Stimulated activated CD8-positive, alpha-beta memory T cell treated with anti-CD3 and anti-CD28 coated beads, Interleukin-2, amount 100 ng/mL, for 48 hours (primary cell): ENCODE data around the gene SFXN5.

Source experiments
- DNase-seq, 2 donors: peaks; one replicate each; pipeline ENCODE4 v3.0.0-alpha.2; 2020; ENCODE audit warnings: low read depth in 2 of 2

SFXN5 gene

DNA sequence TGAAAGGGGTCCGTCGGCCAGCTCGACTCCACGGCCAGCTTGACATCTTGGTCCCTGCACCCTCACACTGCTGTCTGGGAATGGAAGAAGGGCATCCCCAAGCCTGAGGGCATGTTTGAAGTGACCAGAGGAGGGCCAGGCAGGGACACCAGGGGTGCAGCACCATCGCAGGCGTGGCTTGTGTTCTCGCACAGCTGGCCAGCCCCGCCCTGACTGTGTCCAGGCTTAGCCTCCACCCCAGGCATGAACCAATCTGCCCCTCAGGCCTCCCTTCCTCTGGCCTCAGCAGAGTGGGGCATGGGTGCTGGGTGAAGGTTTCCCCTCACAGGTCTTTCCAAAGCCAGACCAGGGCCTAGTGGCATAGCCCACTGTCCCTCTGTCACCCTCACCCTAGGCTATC, 129.2 kb downstream of the SFXN5 start:
- no peak for DNase-seq

DNA sequence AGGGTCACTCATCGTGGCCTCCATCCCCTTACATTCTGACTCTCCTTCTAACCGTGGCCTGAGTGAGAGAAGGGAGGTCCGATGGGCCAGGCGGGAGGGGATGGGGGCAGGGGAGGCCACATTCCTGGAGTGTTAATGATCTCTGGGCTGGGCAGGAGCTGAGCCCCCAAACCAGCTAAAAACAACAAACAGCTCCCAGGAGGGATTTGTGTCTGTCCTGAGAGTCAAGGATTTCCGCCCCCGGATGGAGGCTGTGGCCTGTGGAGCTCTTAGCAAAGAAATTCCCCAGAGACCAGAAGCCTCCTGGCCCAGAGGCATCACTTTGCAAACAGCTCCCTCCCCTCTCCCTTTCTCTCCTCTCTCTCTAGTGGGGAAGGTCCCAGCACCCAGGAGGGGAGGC, 130.7 kb downstream of the SFXN5 start:
- DNase-seq = no peak

DNA sequence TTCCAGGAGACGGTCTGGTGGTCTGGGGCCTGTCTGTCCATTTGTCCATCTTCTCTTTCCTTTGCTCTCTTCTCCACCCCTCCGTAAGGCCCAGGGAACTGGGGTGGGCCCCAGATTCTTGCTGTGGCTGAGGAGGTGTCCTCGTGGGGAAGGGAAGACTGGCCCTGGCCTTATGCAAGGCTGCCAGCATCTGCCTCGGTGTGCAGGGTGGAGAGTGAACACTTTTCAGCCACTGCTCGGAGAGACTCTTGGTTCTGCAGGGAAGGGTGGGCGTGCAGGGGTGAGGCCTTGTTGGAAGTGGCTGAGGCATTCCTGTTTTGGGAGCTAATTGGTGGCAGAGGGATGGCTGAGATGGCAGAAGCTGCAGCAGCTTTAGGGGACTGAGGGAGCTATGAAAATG, 131.2 kb downstream of the SFXN5 start:
- no peak for DNase-seq

GRCh38 chr2:72938455-72938854, 133.1 kb downstream of the SFXN5 start:
- no peak for DNase-seq

DNA sequence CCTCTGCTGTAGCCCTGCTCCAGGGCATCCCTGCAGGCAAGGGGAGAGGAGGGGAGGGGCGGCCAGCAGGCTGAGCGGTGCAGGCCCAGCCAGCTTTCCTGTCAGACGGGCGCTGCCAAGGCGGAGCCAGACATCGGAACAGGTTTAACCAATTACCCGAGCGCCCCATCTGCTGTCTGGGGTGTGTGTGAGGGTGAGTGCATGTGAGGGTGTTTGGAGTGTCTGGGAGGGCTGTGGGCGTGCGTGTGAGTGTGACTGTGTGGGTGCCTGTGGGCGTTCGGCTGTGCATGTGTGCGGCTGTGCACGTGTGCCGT, 134.2 kb downstream of the SFXN5 start:
- no peak for DNase-seq

DNA sequence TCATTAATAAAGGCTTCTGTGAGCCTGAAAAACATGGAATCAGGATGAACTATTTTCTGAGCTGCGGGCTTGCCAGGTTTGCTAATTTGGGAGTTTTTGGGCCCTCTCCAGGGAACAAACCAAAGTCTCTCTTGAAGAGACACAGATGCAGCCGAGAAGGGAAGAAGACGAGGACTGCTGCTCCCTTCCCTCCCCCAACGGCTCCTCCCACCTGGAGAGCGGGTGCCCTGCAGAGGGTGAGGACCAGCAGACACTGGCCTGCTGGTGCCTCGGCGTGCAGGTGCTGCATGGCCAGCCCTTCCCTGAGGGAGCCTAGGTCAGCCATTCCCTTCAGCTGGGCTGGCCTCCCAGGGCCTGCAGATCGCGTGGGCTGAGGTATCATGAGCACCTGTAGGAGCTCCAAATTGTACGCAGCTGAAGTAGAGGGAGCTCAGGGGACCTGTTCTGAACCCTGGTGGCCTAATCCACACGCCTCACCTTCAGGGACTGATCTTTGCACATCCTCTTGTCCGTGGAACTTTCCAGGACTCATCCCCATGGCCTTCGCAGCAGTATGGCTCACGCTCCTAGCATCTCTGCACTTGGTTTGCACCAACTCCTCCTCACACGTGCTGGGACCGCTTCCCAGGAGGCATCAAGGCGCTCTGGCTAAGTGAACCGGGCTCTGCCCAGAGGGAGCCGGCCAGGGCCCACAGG, 134.7 kb downstream of the SFXN5 start:
- DNase-seq = no peak

GRCh38 chr2:72935611-72935957, 135.9 kb downstream of the SFXN5 start:
- DNase-seq = no peak

DNA sequence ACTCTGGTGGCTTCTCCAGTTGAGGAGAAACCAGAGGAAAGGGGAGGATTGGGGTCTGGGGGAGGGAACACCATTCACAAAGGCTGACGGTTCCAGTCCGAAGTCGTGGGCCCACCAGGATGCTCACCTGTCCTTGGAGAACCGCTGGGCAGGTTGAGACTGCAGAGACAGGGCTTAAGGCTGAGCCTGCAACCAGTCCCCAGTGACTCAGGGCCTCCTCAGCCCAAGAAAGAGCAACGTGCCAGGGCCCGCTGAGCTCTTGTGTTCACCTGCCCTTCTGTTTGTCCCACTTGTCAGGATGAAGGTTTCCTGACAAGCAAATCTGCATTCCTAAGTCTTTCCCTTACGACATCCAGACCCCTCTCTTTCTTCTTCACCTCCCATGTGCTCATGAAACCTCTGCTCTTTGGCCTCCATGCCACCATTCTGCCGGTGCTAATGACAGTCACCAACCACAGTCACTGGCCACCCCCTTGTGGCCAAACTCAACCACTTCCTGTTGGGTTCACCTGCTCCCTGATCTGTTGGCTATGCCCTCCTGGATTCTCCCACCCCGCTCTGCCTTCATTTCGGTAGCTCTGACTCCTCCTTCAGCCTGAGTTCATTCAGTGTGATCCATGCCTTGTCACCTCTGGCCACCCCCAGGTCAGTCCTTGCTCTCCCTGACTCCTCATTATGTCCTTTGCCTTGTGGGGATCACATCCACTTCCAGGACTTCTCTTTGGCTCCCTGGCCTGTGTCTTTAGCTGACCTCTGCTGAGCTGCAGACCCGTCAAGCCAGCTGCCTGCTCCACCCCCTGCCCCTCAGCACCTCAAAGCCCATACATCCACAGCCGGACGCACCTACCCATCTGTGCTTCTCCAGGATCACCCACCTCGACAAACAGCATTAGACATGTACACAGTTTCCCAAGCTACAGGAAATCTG, 136.6 kb downstream of the SFXN5 start:
- DNase-seq = no peak

DNA sequence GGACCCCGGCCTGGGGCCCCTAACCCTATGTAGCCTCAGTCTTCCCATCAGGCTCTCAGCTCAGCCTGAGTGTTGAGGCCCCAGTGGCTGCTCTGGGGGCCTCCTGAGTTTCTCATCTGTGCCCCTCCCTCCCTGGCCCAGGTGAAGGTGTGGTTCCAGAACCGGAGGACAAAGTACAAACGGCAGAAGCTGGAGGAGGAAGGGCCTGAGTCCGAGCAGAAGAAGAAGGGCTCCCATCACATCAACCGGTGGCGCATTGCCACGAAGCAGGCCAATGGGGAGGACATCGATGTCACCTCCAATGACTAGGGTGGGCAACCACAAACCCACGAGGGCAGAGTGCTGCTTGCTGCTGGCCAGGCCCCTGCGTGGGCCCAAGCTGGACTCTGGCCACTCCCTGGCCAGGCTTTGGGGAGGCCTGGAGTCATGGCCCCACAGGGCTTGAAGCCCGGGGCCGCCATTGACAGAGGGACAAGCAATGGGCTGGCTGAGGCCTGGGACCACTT, 137.8 kb downstream of the SFXN5 start:
- no peak for DNase-seq

GRCh38 chr2:72933207-72933606, 138.3 kb downstream of the SFXN5 start:
- DNase-seq = no peak

- DNase-seq = no peak
Measured at GRCh38 chr2:72932805-72933204, 138.7 kb downstream of the SFXN5 start.

DNA sequence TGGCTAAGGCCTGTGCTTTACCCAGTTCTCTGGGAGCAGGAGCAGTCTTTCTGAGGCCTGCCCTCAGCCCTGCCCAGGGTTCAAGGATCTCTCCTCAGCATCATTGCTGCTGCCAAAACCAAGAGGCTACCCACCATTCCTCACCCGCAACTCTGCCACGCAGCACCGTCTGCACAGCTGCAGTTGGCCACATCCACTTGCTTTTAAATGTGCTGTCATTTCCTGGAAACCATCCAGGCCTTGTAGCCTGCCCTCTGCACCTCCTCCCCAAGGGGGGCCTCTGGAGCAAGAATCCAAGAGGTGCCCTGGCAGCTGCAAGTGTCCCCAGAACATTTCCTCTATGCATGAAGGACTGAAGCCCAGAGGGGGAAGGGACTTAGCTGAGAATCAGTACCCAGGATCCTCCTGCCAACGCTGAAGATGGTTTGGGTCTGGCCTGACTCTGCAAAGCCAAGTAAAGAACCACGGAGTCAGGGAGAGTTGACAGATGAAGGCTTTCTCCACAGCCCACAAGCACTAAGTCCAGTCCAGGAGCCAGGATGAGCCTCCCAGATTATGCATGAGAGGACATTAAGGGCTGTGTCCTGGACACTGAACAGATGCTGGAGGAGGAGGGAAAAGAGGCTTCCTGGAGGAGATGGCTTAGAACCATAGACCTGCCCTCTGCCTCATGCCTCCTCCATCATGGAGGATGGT, 139.3 kb downstream of the SFXN5 start:
- no peak for DNase-seq

DNA sequence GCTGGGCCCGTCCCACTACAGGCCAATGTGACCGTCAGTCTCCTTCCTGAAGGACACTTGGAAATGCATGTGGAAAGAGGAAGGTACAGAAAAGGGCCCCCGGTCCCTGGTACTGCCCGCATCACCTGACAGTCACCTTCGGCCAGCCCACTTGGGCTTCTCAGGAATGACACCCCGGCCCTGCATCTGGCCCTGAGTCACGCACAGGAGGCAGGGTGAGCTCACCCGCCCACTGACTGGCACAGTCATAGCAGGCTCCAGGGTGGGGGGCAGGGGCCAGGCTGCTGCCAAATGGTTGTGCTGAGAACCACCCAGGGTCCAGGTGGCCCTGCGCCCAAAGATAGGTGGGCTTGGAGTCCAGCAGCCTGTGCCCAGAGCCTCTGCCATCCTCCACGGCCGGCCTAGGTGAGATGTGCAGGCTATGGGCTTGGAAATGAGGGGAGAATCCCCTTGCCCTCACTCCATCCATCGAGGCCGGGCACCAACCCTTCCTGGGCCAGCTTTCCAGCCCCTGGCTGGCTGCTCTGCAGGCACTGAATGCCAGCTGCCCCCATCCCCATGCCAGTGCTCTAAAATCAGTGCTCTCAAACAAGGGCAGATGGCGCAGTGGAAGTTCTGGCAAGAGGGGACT, 140.1 kb downstream of the SFXN5 start:
- peak in 1 of 2 donors; percentile 42 for DNase-seq

DNA sequence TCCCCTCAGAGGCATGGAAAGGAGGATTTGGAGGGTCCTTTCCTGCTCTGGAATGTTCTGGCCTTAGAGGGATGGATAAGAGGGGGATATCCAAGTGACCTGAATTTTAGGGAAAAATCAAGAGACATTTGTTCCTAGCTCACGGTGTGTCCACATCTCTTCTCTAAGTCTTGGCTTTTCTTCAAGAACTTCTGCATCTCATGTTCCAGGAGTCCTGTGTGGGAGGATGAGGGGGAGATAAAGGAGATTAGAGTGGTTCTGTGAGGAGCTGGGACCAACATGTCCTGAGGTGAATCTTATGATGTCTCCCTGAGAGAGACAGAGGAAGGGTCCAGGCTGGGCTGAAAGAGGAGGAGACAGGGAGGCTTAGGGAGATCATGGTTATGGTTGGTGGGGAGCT, 142.5 kb downstream of the SFXN5 start:
- DNase-seq = no peak

- DNase-seq = no peak
Measured at GRCh38 chr2:72927619-72928550, 143.6 kb downstream of the SFXN5 start.

- no peak for DNase-seq
Measured at GRCh38 chr2:72926811-72927465, 144.6 kb downstream of the SFXN5 start.

- DNase-seq = no peak
Measured at GRCh38 chr2:72926368-72926767, 145.1 kb downstream of the SFXN5 start.

GRCh38 chr2:72925328-72925943, 146.1 kb downstream of the SFXN5 start:
- DNase-seq = no peak

- DNase-seq = no peak
Measured at GRCh38 chr2:72924353-72925240, 146.9 kb downstream of the SFXN5 start.
